ENCODE results near the gene NHLRC4.
A peak's percentile ranks its signal among the peaks of the same experiment; 100 is the strongest.

DNA sequence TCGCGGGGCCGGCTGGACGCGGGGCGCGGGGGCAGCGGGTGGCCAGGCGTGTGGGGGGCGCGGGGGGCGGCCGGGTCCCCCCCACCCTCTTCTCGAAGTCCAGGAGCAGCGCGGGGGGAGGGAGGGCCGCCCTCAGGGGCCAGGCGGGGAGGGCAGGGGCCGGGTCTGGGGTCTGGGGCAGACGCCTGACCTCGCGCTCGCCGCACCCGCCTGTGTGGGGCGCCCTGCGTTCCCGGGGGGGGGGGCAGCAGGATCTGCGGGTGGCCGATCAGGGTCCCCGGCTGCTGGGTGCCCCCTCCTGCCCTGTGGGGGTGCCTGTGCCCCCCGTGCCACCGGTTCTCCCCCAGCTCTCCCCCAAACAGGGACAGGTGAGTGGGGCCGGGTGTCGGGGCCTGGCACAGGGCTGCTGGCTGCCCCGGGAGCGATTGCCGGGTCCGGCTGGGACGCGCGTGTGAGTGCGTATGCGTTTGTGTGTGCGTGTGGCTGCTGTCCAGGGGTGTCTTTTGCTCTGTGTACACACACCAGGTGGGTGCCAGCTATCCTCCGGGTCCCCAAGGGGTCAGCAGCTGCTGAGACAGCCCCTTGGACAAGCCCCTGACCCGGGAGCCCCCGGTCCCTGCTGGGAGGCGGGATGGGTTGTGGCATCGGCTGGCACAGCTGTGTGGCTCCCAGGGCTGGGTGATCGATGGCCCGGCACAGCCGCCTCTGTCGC, 5.9 kb upstream of the NHLRC4 start:
- TF ChIP-seq, protein P1, sequence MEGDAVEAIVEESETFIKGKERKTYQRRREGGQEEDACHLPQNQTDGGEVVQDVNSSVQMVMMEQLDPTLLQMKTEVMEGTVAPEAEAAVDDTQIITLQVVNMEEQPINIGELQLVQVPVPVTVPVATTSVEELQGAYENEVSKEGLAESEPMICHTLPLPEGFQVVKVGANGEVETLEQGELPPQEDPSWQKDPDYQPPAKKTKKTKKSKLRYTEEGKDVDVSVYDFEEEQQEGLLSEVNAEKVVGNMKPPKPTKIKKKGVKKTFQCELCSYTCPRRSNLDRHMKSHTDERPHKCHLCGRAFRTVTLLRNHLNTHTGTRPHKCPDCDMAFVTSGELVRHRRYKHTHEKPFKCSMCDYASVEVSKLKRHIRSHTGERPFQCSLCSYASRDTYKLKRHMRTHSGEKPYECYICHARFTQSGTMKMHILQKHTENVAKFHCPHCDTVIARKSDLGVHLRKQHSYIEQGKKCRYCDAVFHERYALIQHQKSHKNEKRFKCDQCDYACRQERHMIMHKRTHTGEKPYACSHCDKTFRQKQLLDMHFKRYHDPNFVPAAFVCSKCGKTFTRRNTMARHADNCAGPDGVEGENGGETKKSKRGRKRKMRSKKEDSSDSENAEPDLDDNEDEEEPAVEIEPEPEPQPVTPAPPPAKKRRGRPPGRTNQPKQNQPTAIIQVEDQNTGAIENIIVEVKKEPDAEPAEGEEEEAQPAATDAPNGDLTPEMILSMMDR (conservative IDR thresholded peaks at IDR 0.05 in 1 of 2, IDR thresholded peaks at IDR 0.05 in 1 of 2; ENCODE audit: low read depth in 1 of 2, low read length in 2 of 2) = no peak
- TF ChIP-seq EZH2 (IDR thresholded peaks at IDR 0.05; ENCODE audit: low read length, missing control alignments) = peak; percentile 98
